GM21619 (cell line): ENCODE data around the gene MTMR11.

ENCODE experiments used
- ATAC-seq: cut with Tn5 transposase; IDR thresholded peaks from one replicate; pipeline ENCODE4 v1.9.1; 2021; ENCODE audit not compliant: unreplicated experiment

MTMR11 gene

GRCh38 chr1:149936992-149937705 lies 470 bp upstream of the MTMR11 start:
- ATAC-seq, result no peak

DNA sequence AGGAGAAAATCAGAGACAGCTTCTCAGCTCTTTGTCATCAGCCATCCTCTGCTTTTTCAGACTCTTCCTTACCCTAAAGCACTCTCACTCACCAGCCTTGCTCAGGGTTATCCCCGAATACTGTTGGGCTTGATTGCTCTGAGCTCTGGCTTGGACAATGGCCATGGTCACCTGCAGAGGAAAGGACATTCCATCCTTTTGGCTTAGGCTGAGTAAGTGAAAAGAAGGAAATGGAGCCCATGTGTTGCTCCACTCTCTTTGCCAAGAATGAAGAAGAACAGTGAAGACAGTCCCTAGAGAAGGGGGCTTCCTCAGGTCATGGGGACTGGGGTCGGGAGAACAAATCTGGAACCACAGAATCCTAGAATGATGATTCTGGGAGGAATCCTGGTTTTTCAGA lies 2.3 kb downstream of the MTMR11 start:
- ATAC-seq, result no peak

- no peak for ATAC-seq
These were observed 3.5 kb downstream of the MTMR11 start for GRCh38 chr1:149933208-149933607.

DNA sequence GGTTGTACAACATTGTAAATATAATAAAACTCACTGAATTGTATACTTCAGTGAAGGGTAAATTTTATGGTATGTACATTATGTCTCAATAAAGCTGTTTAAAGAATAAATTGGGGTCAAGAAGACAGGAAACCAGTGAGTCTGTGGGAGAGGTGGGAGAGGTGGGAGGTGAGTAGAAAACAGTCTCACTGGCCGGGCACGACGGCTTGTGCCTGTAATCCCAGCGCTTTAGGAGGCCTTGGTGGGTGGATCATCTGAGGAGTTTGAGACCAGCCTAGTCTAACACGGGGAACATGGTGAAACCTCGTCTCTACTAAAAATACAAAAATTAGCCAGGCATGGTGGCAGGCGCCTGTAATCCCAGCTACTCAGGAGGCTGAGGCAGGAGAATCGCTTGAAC lies 4.2 kb downstream of the MTMR11 start:
- no peak for ATAC-seq

DNA sequence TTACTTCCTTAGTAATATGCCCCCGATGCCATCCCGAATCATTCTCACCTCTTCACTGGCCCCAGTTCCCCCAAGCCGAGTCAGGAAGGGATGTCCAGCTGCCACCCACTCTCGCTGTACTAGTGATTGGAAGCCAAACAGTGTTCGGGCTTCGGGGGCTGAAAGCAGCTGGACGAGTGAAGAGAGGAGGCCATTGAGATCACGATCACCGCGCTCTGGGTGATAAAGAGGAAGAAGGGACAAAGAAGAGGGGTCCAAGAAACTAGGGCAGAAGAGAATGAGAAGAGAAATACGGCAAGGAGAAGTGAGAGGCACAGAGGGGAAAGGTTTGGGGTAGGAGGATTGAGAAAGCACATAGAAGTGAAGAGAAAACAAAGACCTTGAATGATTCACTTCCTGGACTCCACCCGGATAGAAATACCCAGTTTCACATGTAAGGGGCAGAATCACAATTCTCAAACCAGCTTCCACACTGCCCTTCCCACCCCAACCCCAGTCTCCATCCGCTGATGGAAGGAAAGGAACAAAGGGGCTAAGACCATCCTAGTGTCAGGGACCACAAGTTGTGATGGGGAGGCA lies 5.4 kb downstream of the MTMR11 start:
- ATAC-seq, result no peak

DNA sequence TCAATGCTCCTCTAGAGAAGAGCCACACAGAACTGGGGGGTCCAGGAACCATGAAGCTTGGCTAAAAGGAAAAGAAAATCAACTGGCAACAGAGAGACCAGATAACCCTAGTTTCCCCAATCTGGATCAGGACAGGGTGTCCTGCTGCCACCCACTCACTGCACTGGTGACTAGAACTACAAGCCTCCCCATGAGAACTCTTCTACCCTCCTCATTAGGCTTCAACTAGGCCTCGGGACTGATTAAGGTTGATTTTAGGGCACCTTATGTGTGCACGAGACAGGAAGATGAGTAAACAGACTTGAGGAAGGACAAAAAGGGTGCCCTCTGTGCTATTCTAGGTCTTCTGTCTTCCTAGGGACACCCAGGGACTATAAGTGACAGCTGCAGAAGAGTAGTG lies 6.8 kb downstream of the MTMR11 start:
- ATAC-seq, result no peak

DNA sequence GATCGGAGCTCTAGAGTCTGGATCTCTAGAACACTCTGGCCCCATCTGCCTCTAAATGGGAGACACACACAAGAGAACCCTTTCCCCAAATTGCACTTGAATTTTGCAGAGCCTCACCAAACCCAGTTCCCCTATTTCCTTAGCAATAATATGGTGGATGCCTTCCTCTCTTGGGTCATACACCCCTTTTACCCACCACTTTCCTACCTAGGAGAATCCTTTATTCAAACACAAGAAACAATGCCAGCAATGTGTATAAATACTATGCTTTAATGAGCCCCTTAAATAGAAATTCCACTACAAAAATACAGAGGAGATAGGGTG lies 8.3 kb downstream of the MTMR11 start:
- ATAC-seq, result no peak

DNA sequence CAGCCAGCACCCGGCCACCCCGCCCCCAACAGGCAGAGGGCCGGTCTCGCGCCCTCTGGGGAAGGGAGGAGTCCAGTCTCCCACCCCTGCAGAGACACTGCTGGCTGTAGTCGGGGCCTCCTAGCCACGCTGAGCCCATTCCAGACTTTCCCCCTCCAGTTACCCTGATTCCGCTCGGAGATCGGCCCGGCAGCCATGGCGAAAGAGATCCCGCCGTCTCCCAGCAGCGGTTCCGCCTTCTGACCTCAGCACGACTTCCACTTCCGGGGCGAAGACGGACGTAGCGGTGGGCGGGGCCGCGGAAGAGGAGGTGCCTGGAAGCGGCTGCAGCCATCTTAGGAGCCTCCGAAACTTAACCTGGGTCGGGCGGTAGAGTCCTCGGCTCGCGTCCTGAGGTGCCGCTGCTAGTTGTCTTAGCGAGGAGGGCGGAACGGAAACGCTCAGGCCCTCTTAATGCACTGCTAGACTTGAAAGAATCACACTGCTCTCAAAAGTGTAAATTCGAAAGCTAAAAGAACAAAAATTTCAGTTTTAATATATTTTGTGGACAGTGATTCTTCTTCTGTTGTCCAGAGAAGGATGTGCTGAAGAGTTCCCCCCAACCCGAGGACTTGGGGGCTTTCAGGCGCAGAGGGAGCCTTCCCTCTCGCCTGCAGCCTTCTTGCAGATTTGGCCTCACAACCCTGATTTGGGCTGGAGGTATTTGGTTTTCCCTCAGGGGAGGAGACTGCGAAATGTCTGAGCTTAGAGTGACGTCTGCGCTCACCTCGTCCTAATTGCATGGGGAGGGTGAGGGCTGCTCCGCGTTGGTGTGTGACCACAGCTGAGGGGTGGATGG lies 8.9 kb downstream of the MTMR11 start, which contains the start of gene SF3B4:
Gene SF3B4, minus strand, starts transcription at position 241 of the 838 bp plus-strand sequence. Its CDS starts 44 bp downstream, at position 197.
- ATAC-seq, result peak; percentile 90

- no peak for ATAC-seq
These were observed 9.6 kb downstream of the MTMR11 start for GRCh38 chr1:149927056-149927562.

DNA sequence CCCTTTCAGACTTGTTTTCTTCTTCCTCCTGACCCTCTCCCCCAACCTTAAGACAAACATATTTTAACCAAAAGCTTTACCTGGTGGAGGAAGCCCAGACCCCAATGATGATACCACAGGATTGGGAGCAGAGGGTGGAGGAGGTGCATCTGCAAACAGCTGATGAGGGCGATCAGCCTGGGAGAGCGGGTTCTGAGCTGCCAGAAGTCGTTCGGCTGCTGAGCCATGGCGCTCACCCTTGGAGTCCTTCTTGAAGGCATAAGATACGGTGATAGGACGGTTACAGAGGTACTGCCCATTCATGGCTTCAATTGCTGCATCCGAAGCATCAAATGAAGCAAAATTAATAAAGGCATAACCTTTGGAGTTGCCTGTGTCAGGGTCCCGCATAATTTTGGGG lies 10.4 kb downstream of the MTMR11 start:
- ATAC-seq, result no peak

DNA sequence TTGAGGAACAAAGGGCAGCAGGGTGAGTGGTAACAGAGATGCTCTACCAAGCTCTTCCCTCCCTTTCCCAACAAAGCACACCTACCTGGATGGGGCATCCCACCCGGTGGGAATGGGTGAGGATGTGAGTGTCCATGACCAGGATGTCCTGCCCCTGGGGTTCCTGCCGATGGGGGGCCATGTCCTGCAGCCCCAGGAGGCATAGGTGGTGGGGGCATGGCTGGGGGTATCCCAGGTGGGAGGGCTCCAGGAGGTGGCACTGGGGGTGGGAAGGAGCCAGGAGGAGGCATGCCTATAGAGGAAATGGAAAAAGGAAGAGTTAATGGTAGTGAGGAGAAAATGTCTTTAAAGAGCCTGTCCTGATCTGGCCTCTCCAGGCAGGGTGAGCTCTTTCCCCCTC lies 10.9 kb downstream of the MTMR11 start:
- ATAC-seq, result no peak

DNA sequence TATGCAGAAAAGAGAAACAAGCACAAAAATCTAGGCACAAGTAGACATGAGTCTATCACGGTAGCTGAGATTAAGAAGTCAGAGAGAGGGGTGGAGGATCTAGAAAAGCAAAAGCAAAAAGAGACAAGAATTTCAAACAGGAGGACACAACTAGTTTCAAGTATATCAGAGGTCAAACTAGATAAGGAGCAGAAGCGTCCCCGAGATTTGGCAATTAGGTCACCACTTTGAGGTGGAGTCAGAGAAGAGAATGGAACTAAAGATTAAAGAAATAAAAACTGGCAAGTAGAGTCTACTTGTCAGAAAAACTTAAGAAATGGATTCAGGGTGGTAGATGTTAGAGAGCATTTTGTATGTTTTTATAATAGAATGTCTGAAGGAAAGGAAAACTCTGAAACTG lies 11.3 kb downstream of the MTMR11 start:
- ATAC-seq, result no peak

DNA sequence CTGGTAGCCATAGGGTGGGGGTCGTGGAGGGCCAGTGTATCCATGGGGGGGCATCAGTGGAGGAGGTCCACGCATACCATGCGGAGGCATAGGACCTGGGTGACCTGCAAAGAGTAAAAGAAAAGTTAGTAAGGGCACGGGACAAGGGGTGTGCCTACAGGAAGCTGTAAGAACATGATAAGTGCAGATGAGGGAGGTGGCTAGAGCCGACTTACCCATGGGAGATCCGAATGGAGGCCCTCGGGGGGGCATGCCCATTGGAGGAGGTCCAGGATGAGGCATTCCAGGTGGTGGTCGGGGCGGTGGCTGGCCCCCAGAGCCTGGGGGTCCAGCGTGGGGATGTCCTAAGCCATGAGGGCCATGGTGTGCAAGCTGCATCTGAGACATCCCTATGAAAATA lies 13.1 kb downstream of the MTMR11 start:
- no peak for ATAC-seq

DNA sequence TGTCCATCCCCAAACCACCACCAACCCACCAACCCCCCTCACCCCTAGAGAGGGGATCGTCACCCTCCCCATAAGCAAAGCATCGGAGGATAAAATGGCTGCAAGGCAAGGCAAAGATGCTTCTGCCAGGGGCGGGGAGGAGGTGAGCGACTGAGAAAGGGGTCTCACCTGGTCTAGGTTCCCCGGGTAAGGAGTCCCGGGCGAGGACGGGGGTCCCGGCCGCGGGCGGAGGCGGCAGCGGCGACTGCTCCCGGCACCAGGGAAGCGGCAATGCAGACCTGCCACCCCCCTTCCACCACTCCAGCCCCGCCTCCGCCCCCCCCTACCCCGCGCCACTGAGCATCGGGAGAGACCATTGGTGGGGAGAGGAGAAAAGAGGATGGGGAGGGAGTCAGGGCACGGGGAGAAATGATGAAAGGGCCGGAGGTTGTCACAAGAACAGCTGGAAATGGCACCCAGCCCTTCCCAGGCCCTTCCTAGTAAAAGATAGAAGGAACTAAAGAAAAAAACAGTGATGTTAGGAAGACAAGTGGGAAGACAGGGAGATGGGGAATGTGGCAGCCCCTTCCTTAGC lies 19.0 kb downstream of the MTMR11 start, which contains the start of gene SV2A:
Gene SV2A, minus strand, starts transcription at position 274 of the 574 bp plus-strand sequence. CDS start 4,004 bp downstream, outside the sequence.
- no peak for ATAC-seq

DNA sequence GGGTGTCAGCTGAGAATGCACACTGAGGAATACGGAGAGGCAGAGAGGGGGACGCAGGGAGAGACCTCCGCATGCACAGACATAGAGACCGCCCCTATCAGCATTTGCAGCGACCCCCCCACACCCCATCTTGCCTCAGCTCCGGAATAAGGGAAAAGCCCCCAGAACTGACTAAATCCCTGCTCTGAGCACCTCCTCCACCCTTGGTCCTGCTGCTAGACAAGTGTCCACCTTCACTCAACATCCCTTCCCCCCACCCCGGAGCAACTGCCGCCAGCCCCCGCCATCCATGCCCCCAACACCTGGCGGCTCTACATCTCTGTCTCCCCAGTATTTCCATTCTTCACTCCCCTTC lies 19.8 kb downstream of the MTMR11 start:
- no peak for ATAC-seq

DNA sequence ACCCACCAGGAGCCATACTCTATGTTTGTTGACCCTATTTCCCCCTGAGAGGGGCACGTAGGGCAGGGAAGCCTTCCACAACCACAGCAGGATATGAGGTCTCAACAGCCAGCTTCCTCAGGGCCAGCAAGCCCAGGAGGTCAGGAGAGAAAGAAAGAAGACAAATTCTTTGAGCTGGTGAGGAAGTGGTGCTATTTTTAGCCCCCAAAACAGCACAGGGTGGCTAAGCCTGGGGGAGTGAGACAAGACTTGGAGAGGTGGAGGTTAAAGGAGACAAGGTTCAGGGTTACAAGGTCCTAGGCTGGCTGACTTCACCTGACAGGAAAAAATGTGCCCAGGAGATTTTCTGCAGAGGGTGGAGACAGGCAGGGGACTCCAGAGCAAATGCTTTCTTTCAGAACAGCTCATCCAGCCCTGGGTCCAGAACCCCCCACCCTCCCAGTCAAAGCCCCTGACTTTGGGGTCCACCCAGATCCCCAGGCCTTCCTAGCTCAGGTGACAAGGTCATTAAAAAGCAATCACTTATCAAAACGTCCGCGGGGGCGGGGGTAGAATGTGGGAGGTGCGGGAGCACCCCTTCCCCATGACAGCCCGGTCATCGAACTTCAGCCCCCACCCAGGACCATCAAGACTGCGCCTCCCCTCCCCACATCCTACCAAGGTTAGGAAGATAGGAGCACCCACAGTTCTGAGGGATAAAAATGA lies 20.3 kb downstream of the MTMR11 start:
- no peak for ATAC-seq

DNA sequence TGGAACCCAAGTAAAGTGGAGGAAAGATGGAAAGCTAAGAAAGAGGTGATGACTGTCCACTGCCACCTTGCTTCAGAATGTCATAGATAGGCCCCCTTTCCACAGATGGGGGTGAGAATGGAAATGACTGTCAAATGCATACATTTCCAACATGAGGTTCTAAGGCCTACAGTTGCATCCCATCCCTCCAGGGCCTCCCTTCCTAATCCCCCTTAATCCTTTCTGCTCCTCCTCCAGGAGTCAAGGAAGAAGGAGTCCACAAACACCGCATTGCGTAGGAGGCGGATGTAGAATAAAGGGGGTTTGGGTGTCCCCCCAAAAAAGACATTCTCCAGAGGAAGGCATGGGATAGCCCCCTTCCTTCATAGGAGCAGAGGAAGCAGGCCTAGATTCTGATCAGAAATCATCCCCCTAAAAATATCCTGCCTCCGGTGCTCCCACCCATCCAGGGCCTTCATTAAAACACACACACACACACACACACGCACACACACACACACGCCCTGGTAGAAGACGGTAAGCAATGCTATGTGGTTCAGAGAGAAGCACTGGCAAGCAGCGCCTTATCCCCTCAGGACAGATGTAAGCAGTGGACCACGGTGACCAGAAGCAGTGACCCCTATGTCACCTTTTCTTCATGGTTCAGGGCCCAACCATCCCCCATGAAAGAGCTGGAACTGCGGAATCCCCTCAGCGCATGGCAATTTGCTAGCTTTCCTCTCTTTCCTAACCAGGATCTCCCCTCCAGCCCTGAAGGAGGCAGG lies 21.1 kb downstream of the MTMR11 start:
- ATAC-seq, result no peak

GRCh38 chr1:149914545-149914944 lies 22.1 kb downstream of the MTMR11 start:
- no peak for ATAC-seq

DNA sequence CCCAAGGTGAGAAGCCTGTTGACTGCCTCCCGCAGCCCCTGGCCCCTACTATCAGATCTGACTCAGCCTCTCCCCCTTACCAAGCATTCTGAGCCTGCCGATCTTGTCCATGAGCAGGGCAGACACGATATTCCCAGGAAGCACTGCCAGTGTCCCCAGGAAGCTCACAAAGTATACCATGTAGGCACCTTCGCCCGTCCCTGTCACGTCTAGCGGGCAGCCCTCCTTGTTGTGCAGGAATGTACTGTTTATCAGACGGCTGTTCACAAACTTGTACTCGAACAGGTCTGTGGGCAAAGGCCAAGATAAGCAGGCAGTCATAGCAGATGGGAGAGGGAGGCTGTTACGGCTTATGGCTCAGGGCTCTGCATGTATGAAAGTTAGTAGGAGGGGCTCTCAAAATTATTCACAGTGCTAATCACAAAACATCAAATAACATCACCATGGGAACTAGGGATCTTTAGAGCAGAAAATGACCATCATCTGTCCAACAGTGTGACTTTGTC lies 30.1 kb downstream of the MTMR11 start:
- ATAC-seq, result no peak
